Esophagus muscularis mucosa (tissue), 4 donors: ENCODE data around the gene SPN.

Experiments
- EP300 ChIP-seq: sonication (generic); formaldehyde crosslinking; IDR thresholded peaks from one replicate; pipeline ENCODE4 v1.6.1; 2017; ENCODE audit warnings: antibody characterized with exemption
- POLR2A ChIP-seq: fragments of 450-650 bp; IDR thresholded peaks from one replicate; pipeline ENCODE4 v1.6.1; 2017; ENCODE audit warnings: antibody characterized with exemption, moderate library complexity, mild to moderate bottlenecking, low read depth
- TF ChIP-seq, protein P1 (sequence below), 3 experiments: fragments of 200-600 bp in 2 of 3; fragments of 450-650 bp in 1 of 3; sonication (generic) in 2 of 3; IDR thresholded peaks; one replicate each; pipeline ENCODE4 v1.5.1; 2017 to 2019; ENCODE audit warnings: antibody characterized with exemption in 3 of 3, mild to moderate bottlenecking in 2 of 3, moderate library complexity in 1 of 3

DNA sequence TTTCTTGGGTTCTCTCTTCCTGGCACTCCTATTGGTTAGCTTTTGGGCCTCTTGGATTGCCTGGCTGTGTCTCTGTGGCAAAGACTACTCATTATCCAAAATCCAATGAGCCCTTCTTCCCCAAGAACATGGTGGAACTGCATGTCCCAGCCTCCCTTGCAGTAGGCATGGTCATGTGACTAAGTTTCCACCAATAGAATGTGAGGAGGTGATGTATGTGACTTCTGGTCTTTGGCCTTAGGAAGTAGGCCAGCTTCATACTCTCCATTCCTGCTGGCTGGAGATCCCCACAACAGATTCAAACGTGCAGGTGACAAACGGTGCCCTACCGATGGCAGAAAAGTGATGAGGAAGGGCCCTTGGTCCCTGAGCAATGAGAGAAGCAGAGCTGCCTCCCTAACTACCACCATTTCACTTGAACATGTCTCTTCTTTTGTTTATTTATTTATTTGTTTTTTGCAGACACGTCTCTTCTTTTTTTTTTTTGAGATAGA lies 17.3 kb upstream of the SPN start:
- TF ChIP-seq, protein P1, sequence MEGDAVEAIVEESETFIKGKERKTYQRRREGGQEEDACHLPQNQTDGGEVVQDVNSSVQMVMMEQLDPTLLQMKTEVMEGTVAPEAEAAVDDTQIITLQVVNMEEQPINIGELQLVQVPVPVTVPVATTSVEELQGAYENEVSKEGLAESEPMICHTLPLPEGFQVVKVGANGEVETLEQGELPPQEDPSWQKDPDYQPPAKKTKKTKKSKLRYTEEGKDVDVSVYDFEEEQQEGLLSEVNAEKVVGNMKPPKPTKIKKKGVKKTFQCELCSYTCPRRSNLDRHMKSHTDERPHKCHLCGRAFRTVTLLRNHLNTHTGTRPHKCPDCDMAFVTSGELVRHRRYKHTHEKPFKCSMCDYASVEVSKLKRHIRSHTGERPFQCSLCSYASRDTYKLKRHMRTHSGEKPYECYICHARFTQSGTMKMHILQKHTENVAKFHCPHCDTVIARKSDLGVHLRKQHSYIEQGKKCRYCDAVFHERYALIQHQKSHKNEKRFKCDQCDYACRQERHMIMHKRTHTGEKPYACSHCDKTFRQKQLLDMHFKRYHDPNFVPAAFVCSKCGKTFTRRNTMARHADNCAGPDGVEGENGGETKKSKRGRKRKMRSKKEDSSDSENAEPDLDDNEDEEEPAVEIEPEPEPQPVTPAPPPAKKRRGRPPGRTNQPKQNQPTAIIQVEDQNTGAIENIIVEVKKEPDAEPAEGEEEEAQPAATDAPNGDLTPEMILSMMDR (IDR thresholded peaks at IDR 0.05), result no peak
- TF ChIP-seq EP300, result no peak
- TF ChIP-seq POLR2A, result no peak
